BE2C (cell line): ENCODE results near the gene DYRK1A. TPM values are rescaled to one million over a fixed set of nuclear protein-coding genes. Genes with fewer than 3 reads are reported as not detected.
"Not testable (repeated sequence)": the region's sequence is repeated elsewhere in the genome, so short reads cannot be mapped to it uniquely, and the experiment has no call there.

Experiments used
- DNase-seq: peaks from one replicate; pipeline ENCODE4 v3.0.0-alpha.2; 2020
- H3K27me3 ChIP-seq: fragments of 250-450 bp; sonication (Bioruptor Pico); 2 replicates; pipeline ENCODE4 v1.5.1; 2020; ENCODE audit warnings: mild to moderate bottlenecking
- H3K36me3 ChIP-seq: fragments of 250-450 bp; sonication (Bioruptor Pico); 2 replicates; pipeline ENCODE4 v1.5.1; 2020; ENCODE audit warnings: mild to moderate bottlenecking
- H3K4me1 ChIP-seq: fragments of 250-450 bp; sonication (Bioruptor Pico); 2 replicates; pipeline ENCODE4 v1.5.1; 2020
- H3K4me3 ChIP-seq: 2 replicates; pipeline ENCODE4 v1.5.1; 2011; ENCODE audit warnings: low read depth, low read length
- H3K9me3 ChIP-seq: fragments of 250-450 bp; sonication (Bioruptor Pico); 2 replicates; pipeline ENCODE4 v1.5.1; 2020
- polyA plus RNA-seq: library from polyadenylated mRNA; unstranded; fragments of >200 nt; gene quantifications from one replicate; pipeline ENCODE4 v1.2.1, GENCODE V29; 2012; ENCODE audit warnings: low read depth, missing spikeins; ENCODE audit not compliant: insufficient read length, insufficient read depth
- TF ChIP-seq, protein P1 (sequence below): IDR thresholded peaks from 2 replicates; pipeline ENCODE4 v1.5.1; 2012; ENCODE audit warnings: mild to moderate bottlenecking, low read depth, low read length

DYRK1A gene
- polyA plus RNA-seq: 23.5 TPM

DNA sequence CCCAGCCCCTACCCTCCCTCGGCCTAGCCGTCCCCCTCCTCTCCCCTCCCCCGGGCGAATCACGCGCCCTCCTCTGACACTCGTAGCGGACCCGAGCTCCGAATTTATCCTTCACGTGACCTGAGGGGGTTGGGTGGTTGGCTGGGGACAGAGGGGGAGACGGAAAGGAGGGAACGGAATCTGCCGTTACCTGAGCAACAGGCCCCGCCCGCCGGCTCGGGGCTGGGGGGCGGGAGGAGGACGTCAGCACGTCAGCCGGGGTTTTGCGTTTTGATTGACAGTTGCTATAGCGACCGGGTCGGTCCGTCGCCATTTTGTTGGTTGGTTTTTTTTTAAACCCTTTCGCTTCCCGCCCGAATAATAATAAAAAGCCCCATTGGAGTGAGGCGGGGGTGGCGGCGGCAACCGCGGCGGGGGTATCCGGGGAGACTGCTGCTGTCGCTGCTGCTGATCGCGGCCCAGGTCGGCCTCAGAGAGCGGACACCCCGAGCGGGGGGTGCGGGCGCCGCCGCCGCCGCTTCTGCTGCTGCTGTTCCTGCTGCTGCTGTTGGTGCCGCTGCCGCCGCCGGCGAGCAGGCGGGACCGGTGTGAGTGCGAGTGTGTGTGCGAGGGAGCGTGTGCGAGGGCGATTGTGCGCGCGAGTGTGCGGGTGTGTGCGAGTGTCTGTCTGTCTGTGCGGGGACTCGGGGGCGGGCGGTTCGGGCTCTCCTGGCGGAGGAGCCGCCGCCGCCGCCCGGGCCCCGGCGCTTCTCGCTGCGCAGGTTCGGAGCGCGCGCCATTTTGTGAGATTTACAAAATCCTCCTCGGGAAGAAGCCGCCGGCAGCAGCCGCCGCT, at the start of gene DYRK1A:
TSS of gene DYRK1A (plus strand) at position 292 of the 835 bp plus-strand sequence. CDS start 53,602 bp downstream, outside the sequence.
- TF ChIP-seq, protein P1, sequence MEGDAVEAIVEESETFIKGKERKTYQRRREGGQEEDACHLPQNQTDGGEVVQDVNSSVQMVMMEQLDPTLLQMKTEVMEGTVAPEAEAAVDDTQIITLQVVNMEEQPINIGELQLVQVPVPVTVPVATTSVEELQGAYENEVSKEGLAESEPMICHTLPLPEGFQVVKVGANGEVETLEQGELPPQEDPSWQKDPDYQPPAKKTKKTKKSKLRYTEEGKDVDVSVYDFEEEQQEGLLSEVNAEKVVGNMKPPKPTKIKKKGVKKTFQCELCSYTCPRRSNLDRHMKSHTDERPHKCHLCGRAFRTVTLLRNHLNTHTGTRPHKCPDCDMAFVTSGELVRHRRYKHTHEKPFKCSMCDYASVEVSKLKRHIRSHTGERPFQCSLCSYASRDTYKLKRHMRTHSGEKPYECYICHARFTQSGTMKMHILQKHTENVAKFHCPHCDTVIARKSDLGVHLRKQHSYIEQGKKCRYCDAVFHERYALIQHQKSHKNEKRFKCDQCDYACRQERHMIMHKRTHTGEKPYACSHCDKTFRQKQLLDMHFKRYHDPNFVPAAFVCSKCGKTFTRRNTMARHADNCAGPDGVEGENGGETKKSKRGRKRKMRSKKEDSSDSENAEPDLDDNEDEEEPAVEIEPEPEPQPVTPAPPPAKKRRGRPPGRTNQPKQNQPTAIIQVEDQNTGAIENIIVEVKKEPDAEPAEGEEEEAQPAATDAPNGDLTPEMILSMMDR: no peak

GRCh38 chr21:37319551-37319950, 47.0 kb upstream of the DYRK1A start:
- Histone ChIP-seq H3K27me3 (no peaks in the 10 kb centered on the region), H3K9me3 (no peaks in the 10 kb centered on the region), H3K36me3 (no peaks in the 10 kb centered on the region), H3K4me3 (no peak overlapping the region), H3K4me1 (no peaks in the 10 kb centered on the region)
- TF ChIP-seq, protein P1: no peak
- DNase-seq: no peak

More for the DNA sequence above, at the start of gene DYRK1A:
- peak; percentile 99 for DNase-seq
- H3K4me3 ChIP-seq: peak within 1 kb of the TSS; percentile 85
- no peaks in the 10 kb centered on the region for H3K4me1 ChIP-seq
- no peaks in the 10 kb centered on the region for H3K27me3 ChIP-seq
- H3K36me3 ChIP-seq: peaks cover 3% of the 10 kb centered on the region; the same call in 1 of the 2 replicates
- H3K9me3 ChIP-seq: no peaks in the 10 kb centered on the region

DNA sequence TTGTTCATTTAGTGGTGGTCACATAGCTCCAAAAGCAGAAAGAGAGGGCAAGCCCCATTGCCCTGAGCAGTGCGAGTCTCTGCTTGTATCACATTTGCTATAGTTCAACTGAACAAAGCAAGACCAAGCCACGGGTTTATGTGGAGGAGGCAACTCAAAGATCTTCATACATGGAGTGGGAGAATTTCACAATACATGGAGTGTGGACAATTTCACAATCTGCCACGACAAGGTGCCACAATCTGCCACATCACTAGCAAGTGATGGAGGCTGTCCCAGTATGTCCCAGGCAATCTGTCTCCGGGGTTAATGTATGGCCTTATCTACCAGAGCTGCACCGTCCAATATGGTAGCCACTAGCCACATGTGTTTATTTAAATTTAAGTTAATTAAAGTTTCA, 44.5 kb upstream of the DYRK1A start:
- H3K9me3 ChIP-seq: no peaks in the 10 kb centered on the region
- no peak overlapping the region for H3K4me3 ChIP-seq
- DNase-seq: no peak
- no peaks in the 10 kb centered on the region for H3K4me1 ChIP-seq
- no peaks in the 10 kb centered on the region for H3K27me3 ChIP-seq
- H3K36me3 ChIP-seq: no peaks in the 10 kb centered on the region
- TF ChIP-seq, protein P1: no peak

DNA sequence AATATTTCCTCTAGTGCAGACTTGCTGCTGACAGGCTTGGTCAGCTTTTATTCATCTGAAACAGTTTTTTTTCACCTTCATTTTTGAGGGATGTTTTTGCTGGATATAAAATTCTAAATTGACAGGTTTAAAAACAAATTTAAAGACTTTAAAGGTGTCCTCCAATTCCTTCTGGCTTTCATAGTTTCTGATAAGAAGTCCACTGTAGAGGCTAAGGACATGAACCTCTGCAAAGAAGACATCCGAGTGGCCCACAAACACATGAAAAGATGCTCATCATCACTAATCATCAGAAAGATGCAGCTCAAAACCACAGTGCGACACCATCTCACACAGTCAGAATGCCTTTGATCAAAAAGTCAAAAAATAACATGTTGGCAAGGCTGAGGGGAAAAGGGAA, 42.0 kb upstream of the DYRK1A start:
- no peak for DNase-seq
- no peaks in the 10 kb centered on the region for H3K4me1 ChIP-seq
- no peaks in the 10 kb centered on the region for H3K36me3 ChIP-seq
- H3K4me3 ChIP-seq: no peak overlapping the region
- H3K27me3 ChIP-seq: no peaks in the 10 kb centered on the region
- TF ChIP-seq, protein P1: no peak
- H3K9me3 ChIP-seq: no peaks in the 10 kb centered on the region

GRCh38 chr21:37328147-37328546, 38.4 kb upstream of the DYRK1A start:
- H3K4me1 ChIP-seq, H3K27me3 ChIP-seq, H3K36me3 ChIP-seq, DNase-seq, H3K4me3 ChIP-seq, H3K9me3 ChIP-seq: not testable (repeated sequence)

DNA sequence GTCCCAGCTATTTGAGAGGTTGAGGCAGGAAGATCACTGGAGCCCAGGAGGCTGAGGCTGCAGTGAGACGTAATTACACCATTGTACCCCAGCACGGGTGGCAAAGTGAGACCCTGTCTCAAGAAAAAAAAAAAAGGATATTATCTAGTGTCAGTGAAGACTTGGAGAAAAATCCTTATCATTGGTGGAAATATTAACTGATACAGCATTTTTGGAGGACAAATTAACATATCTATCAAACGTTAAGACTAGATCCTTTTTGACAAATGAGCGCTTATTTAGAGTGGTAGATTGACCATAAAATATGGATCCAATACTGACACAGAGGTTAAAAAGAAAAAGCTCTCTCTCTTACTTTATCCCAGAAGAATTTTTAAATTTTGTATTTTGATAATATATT, 35.2 kb upstream of the DYRK1A start:
- Histone ChIP-seq H3K9me3 (no peaks in the 10 kb centered on the region), H3K4me1 (no peaks in the 10 kb centered on the region), H3K27me3 (no peaks in the 10 kb centered on the region), H3K4me3 (no peak overlapping the region), H3K36me3 (no peaks in the 10 kb centered on the region)
- no peak for DNase-seq
- TF ChIP-seq, protein P1: no peak
